Caco-2 (cell line): ENCODE measurements around the gene GTF3C5. TPM values are rescaled to one million over a fixed set of nuclear protein-coding genes. Genes with fewer than 3 reads are reported as not detected.

Experiments used
- BruUV-seq: library from RNA; stranded (reverse); fragments of 400-500 nt; replicated peaks from 2 replicates; lab custom pipeline; 2021; lab: Mats Ljungman, UMichigan
- CTCF ChIA-PET: fragments of 300-600 bp; sonication (Branson Sonifier 250); formaldehyde crosslinking; loops from one replicate; lab custom pipeline; 2022; ENCODE audit warnings: antibody characterized with exemption; lab: Charles Lee
- POLR2A ChIA-PET: fragments of 300-600 bp; sonication (Branson Sonifier 250); formaldehyde crosslinking; loops from one replicate; lab custom pipeline; 2022; ENCODE audit warnings: antibody characterized with exemption; lab: Charles Lee
- DNase-seq, 2 experiments: peaks; one replicate each; pipeline versions ENCODE4 v3.0.0 to v3.0.0-alpha.2; 2020 to 2022
- H3K27me3 ChIP-seq: replicated peaks from 2 replicates; pipeline ENCODE4 v1.6.0; 2011; ENCODE audit warnings: low read length; ENCODE audit not compliant: control insufficient read depth, insufficient read depth
- H3K36me3 ChIP-seq: 2 replicates; pipeline ENCODE4 v1.5.1; 2011; ENCODE audit warnings: low read length; ENCODE audit not compliant: control insufficient read depth, insufficient read depth
- H3K4me1 ChIP-seq: fragments of 250-450 bp; sonication (Bioruptor Pico); 2 replicates; pipeline ENCODE4 v1.5.1; 2020; ENCODE audit warnings: mild to moderate bottlenecking
- H3K4me3 ChIP-seq: 2 replicates; pipeline ENCODE4 v1.5.1; 2011; ENCODE audit warnings: low read depth, mild to moderate bottlenecking, control low read depth, low read length
- H3K9me3 ChIP-seq: fragments of 250-450 bp; sonication (Bioruptor Pico); 2 replicates; pipeline ENCODE4 v1.5.1; 2020; ENCODE audit warnings: mild to moderate bottlenecking, moderate library complexity
- H3K27ac Mint-ChIP-seq: one replicate; pipeline ENCODE4 v1.8.0; 2022; ENCODE audit warnings: mixed read lengths; ENCODE audit not compliant: unreplicated experiment
- H3K27me3 Mint-ChIP-seq: one replicate; pipeline ENCODE4 v1.8.0; 2022; ENCODE audit warnings: mixed read lengths; ENCODE audit not compliant: insufficient read depth, unreplicated experiment
- H3K36me3 Mint-ChIP-seq: one replicate; pipeline ENCODE4 v1.8.0; 2022; ENCODE audit warnings: mild to moderate bottlenecking, mixed read lengths; ENCODE audit not compliant: insufficient read depth, unreplicated experiment
- H3K4me1 Mint-ChIP-seq: one replicate; pipeline ENCODE4 v1.8.0; 2022; ENCODE audit warnings: low read depth, mixed read lengths; ENCODE audit not compliant: unreplicated experiment
- H3K4me3 Mint-ChIP-seq: one replicate; pipeline ENCODE4 v1.8.0; 2022; ENCODE audit warnings: mild to moderate bottlenecking, moderate library complexity, mixed read lengths; ENCODE audit not compliant: unreplicated experiment
- H3K9me3 Mint-ChIP-seq: one replicate; pipeline ENCODE4 v1.8.0; 2022; ENCODE audit warnings: mixed read lengths; ENCODE audit not compliant: unreplicated experiment
- intact Hi-C: fragments of 100-400 bp; cut with micrococcal nuclease; formaldehyde crosslinking; loops from one replicate; pipeline ENCODE4 v1.10.0; 2022; ENCODE audit not compliant: unreplicated experiment
- total RNA-seq: library from RNA; stranded (reverse); gene quantifications from 2 replicates; pipeline ENCODE4 v1.2.3, GENCODE V29; 2022
- TF ChIP-seq, protein P1 (sequence below), 2 experiments: fragments of 200-600 bp in 1 of 2; IDR thresholded peaks; 1 replicate in 1 of 2; 2 replicates in 1 of 2; pipeline versions ENCODE4 v1.5.1 to v1.8.0; 2011 to 2022; ENCODE audit warnings: antibody characterized with exemption in 1 of 2, control low read depth in 1 of 2, inconsistent platforms in 1 of 2, low read depth in 1 of 2, low read length in 1 of 2, mild to moderate bottlenecking in 1 of 2, moderate library complexity in 1 of 2; ENCODE audit not compliant: insufficient read depth in 1 of 2, severe bottlenecking in 1 of 2, unreplicated experiment in 1 of 2

GTF3C5 gene
- total RNA-seq, 1 experiment from 2014 or later = 73.1 TPM

DNA sequence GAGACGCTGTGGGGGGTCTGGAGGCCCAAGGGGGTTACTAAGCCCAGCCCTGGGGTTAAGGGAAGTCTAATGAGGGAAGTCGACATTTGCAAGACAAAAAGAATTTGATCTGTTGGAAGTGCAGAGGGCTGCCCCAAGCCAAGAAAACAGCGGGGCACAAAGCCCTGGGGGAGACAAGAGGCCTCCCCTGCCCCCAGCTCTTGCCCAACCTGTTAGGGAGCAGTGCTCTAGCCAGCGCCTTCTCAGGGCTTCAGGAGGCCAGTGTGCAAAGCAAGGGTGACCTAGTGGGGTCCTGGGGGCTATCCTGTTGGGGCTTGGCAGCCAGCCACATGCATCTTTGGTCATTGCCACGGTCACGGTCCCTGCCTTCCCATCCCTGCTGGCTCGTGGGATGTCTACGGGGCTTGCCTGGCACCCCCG lies 27.1 kb upstream of the GTF3C5 start:
- peaks cover 6% of the 10 kb centered on the region for H3K27me3 Mint-ChIP-seq
- H3K36me3 Mint-ChIP-seq = no peaks in the 10 kb centered on the region
- H3K9me3 Mint-ChIP-seq = no peaks in the 10 kb centered on the region
- Histone ChIP-seq H3K9me3 (no peaks in the 10 kb centered on the region), H3K4me1 (no peaks in the 10 kb centered on the region), H3K27me3 (no peaks in the 10 kb centered on the region), H3K4me3 (no peak overlapping the region), H3K36me3 (no peaks in the 10 kb centered on the region)
- ChIA-PET POLR2A (no interaction called here), CTCF (no interaction called here)
- TF ChIP-seq, protein P1, sequence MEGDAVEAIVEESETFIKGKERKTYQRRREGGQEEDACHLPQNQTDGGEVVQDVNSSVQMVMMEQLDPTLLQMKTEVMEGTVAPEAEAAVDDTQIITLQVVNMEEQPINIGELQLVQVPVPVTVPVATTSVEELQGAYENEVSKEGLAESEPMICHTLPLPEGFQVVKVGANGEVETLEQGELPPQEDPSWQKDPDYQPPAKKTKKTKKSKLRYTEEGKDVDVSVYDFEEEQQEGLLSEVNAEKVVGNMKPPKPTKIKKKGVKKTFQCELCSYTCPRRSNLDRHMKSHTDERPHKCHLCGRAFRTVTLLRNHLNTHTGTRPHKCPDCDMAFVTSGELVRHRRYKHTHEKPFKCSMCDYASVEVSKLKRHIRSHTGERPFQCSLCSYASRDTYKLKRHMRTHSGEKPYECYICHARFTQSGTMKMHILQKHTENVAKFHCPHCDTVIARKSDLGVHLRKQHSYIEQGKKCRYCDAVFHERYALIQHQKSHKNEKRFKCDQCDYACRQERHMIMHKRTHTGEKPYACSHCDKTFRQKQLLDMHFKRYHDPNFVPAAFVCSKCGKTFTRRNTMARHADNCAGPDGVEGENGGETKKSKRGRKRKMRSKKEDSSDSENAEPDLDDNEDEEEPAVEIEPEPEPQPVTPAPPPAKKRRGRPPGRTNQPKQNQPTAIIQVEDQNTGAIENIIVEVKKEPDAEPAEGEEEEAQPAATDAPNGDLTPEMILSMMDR (IDR thresholded peaks at IDR 0.05; ENCODE audit: insufficient read depth in 1 of 2, low read depth in 1 of 2, low read length in 1 of 2, severe bottlenecking in 1 of 2, unreplicated experiment in 1 of 2) = no peak
- H3K4me3 Mint-ChIP-seq = no peak overlapping the region
- intact Hi-C loops = no loop called here
- no peaks in the 10 kb centered on the region for H3K4me1 Mint-ChIP-seq
- BruUV-seq = no TSS peak
- no peak overlapping the region for H3K27ac Mint-ChIP-seq
- DNase-seq = no peak

DNA sequence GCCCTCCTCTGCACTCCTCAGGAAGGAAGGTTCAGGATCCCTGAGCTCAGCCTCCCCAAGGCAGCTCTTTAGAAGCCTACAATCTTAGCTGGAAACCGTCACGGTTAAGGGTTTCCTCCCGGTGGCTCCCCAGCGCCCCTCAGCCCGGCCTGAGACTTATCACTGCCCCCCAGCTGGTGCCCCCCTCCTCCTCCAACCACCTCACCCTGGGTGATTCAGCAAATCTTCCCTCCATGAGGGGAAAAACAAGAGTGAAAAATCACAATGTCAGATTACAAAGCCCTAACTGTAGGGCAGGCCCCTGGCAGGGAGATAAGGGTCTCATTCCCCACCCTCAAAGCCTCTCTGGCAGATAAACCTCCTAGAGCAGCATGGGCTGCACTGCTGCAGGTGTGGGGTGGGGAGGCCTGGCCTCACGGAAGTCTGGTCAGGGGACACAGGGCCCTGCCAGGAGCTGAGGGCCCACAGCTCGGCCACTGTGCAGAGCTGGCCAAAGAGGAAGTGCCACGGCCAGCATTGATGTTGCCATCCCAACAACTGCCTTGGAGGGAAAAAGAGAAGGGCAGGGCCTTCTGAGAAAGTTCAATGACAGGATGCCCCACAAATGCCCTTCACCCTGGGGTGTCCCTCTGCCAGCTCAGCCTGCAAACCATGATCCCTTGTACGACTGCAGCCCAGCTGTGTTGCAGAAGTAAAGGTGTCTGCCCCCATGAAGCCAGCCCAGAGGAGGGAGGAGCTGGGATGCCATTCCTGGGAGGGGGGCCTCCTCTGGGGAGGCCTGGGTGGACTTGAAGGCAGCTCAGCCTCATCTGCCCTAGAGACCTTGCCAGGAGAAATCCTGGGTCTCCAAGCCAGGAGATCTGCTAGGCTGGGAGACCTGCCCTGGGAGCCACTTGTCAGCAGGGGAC lies 26.5 kb upstream of the GTF3C5 start:
- Mint-ChIP-seq H3K27ac (no peak overlapping the region), H3K9me3 (no peaks in the 10 kb centered on the region), H3K4me3 (no peak overlapping the region), H3K36me3 (no peaks in the 10 kb centered on the region), H3K27me3 (peaks cover 9% of the 10 kb centered on the region), H3K4me1 (no peaks in the 10 kb centered on the region)
- BruUV-seq = no TSS peak
- TF ChIP-seq, protein P1 (IDR thresholded peaks at IDR 0.05; ENCODE audit: insufficient read depth in 1 of 2, low read depth in 1 of 2, low read length in 1 of 2, severe bottlenecking in 1 of 2, unreplicated experiment in 1 of 2) = no peak
- no peaks in the 10 kb centered on the region for H3K36me3 ChIP-seq
- no peak overlapping the region for H3K4me3 ChIP-seq
- ChIA-PET POLR2A (interaction anchor here (0.5 kb wide), 1 partner anchor 503 kb away, joined by 4 read pairs; no protein-coding TSS in a partner anchor), CTCF (interaction anchor here (0.5 kb wide), 1 partner anchor 1749 kb away, joined by 5 read pairs; no protein-coding TSS in a partner anchor)
- H3K9me3 ChIP-seq = no peaks in the 10 kb centered on the region
- intact Hi-C loops = no loop called here
- DNase-seq = no peak
- H3K27me3 ChIP-seq = no peaks in the 10 kb centered on the region
- H3K4me1 ChIP-seq = no peaks in the 10 kb centered on the region

DNA sequence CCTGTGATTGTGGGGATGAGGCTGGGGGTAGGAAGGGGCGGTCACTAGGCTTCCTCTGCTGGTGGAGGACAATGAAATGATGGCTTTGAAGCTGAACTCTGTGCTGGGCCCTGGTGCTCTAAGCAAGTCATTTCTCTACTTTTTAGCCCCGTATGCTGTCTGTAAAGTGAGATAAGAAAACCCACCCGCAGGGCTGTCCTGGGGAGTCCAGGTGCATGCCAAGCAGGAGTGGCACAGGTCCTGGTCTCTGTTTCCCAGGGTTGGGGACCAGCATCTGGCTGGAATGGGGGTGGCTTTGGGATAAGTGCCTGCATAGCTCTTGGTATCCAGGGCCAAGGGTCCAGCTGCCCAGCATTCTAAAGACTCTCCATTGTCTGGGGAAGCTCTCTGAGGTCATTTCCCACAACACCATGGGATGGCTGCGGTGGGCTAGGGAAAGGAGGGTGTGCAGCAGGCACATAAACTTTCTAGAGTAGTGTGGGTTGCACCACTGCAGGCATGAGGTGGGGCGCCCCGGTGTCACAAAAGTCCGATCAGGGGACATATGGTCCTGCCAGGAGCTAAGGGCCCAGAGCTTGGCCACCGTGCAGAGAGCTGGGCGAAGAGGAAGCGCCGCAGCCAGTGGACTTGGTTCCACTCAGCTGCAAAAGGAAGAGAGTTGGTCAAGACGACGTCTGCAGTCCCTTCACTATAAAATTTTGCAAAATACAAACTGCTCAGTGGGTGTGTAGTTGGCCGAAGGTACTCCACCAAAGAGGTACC lies 25.6 kb upstream of the GTF3C5 start:
- intact Hi-C loops = no loop called here
- H3K9me3 Mint-ChIP-seq = no peaks in the 10 kb centered on the region
- Histone ChIP-seq H3K4me1 (no peaks in the 10 kb centered on the region), H3K27me3 (no peaks in the 10 kb centered on the region), H3K36me3 (no peaks in the 10 kb centered on the region), H3K4me3 (no peak overlapping the region), H3K9me3 (no peaks in the 10 kb centered on the region)
- peaks cover 12% of the 10 kb centered on the region for H3K27me3 Mint-ChIP-seq
- BruUV-seq = no TSS peak
- DNase-seq = no peak
- no peak overlapping the region for H3K4me3 Mint-ChIP-seq
- ChIA-PET CTCF (interaction anchor here (0.5 to 1.3 kb wide), 2 partner anchors 17 to 1750 kb away, joined by 5 to 6 read pairs; no protein-coding TSS in a partner anchor), POLR2A (no interaction called here)
- no peak overlapping the region for H3K27ac Mint-ChIP-seq
- no peaks in the 10 kb centered on the region for H3K4me1 Mint-ChIP-seq
- H3K36me3 Mint-ChIP-seq = no peaks in the 10 kb centered on the region
- TF ChIP-seq, protein P1 (IDR thresholded peaks at IDR 0.05; ENCODE audit: insufficient read depth in 1 of 2, low read depth in 1 of 2, low read length in 1 of 2, severe bottlenecking in 1 of 2, unreplicated experiment in 1 of 2) = no peak
